SIG-M5 (cell line): ENCODE results near the gene CSAD.
"Not testable (repeated sequence)": the region's sequence is repeated elsewhere in the genome, so short reads cannot be mapped to it uniquely, and the experiment has no call there.

ENCODE experiments used
- DNase-seq: peaks from one replicate; lab custom pipeline; 2025; lab: John Stamatoyannopoulos, UW

Gene CSAD

DNA sequence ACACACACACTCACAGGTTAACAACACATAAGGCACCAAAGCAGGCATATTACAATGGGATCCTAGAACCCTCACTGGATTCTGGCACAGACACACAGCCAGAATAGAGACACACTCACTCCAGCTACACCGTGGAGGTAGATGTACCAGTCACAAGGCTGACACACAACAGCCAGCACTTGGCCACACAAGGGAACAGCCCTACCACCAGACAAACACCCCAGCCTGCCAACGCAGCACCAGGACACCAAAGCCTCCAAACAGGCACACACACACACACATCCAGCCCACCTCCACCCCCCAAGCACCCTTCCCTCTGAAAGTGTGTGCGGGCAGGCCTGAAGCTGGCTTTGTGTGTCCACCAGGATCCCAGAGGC lies 37.2 kb upstream of the CSAD start:
- DNase-seq = no peak

GRCh38 chr12:53217051-53217930 lies 36.6 kb upstream of the CSAD start:
- DNase-seq = no peak

- no peak for DNase-seq
These were observed 34.8 kb upstream of the CSAD start for GRCh38 chr12:53215497-53215896.

GRCh38 chr12:53214687-53215455 lies 34.1 kb upstream of the CSAD start:
- no peak for DNase-seq

GRCh38 chr12:53214221-53214620 lies 33.5 kb upstream of the CSAD start:
- no peak for DNase-seq

DNA sequence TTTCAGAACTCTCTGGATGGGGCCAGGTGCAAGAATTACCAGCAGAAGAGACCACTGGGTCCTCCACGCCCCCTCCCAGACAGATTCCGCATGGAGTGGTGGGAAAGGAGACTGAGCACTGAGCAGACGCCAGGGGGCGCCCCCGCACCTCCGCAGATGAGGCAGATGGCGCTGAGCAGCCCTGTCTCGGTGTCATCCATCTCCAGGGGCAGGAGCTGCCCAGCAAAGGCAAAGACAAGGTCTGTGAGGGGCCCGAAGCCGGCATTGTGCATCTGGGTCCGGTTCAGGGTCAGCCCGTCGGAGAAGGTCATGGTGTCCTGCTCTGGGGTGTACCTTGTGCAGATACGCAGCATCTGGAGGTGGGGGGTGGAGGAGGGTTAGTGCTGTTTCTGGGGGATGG lies 32.6 kb upstream of the CSAD start:
- no peak for DNase-seq

- no peak for DNase-seq
These were observed 32.2 kb upstream of the CSAD start for GRCh38 chr12:53212931-53213330.

DNA sequence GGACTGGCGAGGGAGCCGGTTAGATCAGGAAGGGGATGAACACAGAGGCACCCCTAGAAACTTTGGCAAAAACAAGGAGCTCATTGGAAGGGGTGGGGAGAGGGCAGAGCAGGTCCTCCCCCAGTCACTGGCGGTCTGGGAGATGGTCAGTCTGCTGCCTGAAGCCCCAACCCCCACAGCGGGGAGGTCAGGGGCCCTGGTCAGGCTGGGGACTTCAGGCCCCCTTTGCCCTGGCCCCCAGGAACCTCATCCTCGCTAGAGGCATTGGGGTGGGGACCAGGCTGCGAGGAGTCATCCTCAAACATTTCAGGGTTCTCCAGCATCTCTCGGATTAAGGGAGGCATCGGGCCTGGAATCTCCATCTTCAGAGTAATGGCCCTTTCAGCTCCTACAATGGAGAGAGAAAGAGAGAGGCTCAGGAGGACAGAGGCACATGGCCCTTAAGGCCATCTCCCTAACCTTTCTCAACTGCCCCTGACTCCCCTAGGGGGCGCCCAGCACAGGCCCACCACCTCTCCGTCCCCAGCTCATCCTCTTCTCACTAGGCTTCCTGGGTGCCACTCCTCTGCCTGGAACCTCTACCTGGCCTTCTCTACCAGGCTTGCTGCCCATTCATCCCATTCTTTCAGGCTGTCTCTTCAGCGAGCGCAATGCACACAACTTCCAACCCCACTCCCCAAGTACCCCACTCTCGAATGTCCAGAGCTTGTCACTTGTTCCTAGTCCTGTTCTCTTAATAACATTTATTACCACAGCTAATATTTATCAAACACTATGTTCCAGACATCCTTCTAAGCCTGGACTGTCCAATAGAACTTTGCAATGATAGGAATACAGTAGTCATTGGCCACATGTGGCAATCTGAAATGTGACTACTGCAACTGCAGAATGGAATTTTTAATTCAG lies 31.0 kb upstream of the CSAD start:
- no peak for DNase-seq

DNA sequence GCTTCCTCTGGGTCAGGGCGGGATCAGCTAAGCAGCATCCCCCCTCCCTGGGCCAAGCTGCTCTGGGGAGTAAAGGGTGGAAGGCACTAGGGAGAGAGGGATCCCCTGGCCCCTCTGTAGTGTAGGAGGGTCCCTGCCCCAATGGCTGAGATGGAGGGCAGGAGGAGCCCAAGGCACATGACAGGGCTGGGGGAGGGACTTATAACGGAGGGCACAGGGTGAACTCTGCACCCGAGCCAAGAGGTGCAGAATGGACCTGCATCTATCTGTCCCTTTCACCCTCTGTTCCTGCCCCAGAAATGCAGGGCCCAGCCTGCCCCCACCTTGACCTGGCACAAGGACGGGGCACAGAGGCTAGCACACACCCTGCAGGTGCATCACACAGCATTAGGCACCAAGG lies 30.1 kb upstream of the CSAD start:
- no peak for DNase-seq

DNA sequence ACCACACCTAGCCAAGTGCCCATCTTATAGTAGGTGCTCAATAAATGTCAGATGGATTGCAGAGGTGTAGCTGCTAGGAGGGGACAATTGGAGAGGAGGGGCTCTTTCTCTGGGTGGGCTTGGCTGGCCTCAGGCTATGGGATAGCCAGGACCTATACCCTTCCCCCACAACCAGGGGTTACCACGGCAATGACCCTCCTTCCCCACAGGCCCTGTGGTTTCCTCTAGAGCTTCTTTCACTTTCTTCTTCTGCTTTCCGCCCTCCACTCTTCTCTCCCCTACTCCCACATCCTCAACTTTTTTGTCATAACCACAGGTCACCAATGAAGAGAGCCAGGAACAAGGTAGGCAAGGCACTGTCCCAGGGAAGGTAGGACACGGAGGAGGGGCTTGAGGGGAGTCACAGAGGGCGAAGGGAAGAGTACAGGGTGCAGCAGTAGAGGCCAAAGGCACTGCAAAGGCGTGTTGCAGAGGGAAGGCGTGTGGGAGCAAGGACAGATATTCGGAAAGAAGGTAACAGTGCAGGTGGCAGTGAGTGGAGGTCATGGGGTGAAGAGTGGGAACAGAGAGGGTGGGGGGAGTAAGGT lies 28.2 kb upstream of the CSAD start:
- DNase-seq = peak; percentile 27

- DNase-seq = no peak
These were observed 27.7 kb upstream of the CSAD start for GRCh38 chr12:53208435-53208834.

- DNase-seq = no peak
These were observed 26.3 kb upstream of the CSAD start, which contains the start of gene ITGB7 for GRCh38 chr12:53207042-53207441. TSS of gene ITGB7 (minus strand) at chr12:53207251. CDS start at chr12:53200443, 6,808 bp downstream.

DNA sequence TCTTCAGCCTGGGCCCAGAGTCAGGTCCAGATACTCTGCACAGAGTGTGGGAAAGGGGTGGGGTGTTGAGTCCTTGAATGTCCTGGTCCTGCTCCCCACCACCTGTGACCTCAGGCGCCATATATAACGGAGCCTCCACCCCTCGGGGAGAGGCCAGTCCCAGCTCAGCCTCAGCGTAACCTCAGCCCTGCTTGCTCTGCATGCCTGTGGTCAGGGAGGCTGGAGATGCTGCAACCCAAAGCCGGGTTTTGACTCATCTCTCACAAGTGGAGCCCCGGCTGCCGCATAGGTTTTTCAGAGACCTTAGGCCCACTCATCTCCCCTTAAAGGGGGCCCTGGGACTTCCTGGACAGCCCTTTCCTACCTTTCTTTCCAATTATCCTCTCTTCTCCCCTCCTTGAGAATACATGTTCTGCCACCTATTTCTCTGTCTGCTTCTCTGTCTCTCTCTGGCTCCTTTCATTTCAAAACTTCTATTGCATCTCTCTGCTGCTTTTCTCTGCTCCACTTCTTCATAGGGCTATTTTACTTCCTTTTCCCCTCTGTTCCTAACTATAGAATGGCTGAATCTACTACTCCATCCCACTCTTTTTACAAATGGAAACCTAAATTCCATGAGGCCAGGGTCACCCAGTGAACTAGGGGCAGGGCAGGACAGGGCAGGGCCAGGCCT lies 25.2 kb upstream of the CSAD start:
- no peak for DNase-seq

DNA sequence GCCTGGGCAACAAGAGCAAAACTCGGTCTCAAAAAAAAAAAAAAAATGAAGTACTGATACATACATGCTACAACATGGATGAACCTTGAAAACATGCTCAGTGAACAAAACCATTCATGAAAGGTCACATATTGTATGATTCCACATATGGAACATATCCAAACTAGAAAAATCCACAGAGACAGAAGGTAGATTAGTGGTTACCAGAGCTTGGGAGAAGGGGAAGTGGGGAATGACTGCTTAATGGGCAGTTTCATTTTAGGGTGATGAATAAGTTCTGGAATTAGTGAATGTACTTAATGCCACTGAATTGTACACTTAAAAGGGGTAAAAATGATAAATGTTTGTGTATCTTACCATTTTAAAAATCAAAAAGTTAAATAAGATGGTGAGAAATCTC lies 23.6 kb upstream of the CSAD start:
- no peak for DNase-seq

DNA sequence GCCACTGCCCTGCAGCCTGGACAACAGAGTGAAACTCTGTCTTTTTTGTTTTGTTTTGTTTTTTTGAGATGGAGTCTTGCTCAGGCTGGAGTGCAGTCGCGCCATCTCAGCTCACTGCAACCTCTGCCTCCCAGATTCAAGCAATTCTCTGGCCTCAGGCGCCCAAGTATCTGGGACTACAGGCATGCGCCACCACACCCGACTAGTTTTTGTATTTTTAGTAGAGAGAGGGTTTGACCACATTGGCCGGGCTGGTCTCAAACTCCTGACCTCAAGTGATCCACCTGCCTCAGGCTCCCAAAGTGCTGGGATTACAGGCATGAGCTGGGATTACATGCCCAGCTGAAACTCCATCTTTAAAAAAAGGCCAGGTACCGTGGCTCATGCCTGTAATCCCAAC lies 21.6 kb upstream of the CSAD start:
- DNase-seq = not testable (repeated sequence)

GRCh38 chr12:53201639-53202038 lies 20.9 kb upstream of the CSAD start:
- no peak for DNase-seq

GRCh38 chr12:53201177-53201541 lies 20.4 kb upstream of the CSAD start:
- no peak for DNase-seq

- DNase-seq = no peak
These were observed 19.9 kb upstream of the CSAD start for GRCh38 chr12:53200458-53201176.

GRCh38 chr12:53200107-53200457 lies 19.4 kb upstream of the CSAD start:
- DNase-seq = no peak

DNA sequence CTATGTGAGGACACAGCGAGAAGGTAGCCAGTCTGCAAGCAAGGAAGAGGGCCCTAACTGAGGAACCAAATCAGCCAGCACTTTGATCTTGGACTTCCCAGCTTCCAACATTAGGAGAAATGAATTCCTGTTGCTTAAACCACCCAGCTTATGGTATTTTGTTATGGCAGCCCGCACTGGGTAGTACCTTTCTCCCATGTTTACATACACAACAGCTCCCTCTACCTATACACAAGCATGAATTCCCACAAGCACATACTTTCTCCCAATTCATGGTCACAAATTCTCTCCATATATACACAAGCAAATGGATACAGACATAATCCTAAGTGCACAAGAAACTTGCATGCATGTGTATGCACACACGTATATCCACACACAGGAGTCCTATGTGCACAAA lies 19.0 kb upstream of the CSAD start:
- no peak for DNase-seq
